GM19035 (cell line): ENCODE data around the gene SEMA5B.

Experiments used
- ATAC-seq: cut with Tn5 transposase; IDR thresholded peaks from one replicate; pipeline ENCODE4 v1.9.1; 2021; ENCODE audit not compliant: unreplicated experiment

Gene SEMA5B, protein sequence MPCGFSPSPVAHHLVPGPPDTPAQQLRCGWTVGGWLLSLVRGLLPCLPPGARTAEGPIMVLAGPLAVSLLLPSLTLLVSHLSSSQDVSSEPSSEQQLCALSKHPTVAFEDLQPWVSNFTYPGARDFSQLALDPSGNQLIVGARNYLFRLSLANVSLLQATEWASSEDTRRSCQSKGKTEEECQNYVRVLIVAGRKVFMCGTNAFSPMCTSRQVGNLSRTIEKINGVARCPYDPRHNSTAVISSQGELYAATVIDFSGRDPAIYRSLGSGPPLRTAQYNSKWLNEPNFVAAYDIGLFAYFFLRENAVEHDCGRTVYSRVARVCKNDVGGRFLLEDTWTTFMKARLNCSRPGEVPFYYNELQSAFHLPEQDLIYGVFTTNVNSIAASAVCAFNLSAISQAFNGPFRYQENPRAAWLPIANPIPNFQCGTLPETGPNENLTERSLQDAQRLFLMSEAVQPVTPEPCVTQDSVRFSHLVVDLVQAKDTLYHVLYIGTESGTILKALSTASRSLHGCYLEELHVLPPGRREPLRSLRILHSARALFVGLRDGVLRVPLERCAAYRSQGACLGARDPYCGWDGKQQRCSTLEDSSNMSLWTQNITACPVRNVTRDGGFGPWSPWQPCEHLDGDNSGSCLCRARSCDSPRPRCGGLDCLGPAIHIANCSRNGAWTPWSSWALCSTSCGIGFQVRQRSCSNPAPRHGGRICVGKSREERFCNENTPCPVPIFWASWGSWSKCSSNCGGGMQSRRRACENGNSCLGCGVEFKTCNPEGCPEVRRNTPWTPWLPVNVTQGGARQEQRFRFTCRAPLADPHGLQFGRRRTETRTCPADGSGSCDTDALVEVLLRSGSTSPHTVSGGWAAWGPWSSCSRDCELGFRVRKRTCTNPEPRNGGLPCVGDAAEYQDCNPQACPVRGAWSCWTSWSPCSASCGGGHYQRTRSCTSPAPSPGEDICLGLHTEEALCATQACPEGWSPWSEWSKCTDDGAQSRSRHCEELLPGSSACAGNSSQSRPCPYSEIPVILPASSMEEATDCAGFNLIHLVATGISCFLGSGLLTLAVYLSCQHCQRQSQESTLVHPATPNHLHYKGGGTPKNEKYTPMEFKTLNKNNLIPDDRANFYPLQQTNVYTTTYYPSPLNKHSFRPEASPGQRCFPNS

DNA sequence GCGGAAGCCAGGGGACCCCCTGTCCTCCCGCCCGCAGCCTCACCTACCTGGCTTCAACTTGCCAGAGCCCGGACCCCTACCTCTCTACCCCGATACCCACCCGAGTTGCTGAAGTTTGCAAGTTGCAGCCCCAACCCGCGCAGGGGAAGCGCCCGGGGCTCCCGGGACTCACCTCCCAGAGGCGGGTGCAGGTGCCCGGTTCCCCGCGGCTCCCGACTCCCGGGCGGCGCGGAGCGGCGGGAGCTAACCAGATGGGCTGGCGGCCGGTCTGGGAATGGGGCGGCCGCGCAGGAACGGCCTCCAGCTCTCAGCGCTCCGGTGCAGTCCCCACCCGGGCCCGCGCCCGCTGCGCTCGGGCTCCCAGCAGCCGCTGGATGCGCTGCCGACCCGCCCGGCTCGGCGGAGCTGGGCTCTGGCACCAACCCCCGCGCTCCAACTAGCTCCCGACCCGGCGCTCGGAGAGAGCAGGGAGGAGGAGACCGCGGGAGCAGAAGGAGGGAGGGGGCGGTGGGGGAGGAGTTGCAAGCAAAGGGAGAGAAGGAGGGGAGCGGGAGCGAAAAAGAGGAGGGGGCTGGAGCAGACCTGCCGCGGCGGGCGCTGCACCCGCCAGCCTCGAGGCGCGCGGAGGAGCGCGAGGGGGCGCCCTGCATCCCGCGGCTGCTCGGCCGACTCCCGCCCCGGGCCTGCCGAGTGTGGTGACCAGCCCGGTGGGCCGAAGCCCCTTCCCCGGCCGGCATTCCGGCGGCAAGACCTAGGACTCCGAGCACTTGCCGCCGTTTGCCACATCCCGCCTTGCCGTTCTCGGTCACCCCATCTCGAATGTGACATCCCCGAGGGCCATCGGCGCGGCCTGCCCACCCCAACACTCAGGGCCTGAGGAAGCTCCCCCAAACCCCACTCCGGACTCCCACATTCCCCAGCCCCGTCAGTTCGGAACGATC is at the start of gene SEMA5B:
Gene SEMA5B, minus strand, starts transcription at position 472 of the 941 bp plus-strand sequence. CDS start 66,500 bp downstream, outside the sequence.
- ATAC-seq: no peak

DNA sequence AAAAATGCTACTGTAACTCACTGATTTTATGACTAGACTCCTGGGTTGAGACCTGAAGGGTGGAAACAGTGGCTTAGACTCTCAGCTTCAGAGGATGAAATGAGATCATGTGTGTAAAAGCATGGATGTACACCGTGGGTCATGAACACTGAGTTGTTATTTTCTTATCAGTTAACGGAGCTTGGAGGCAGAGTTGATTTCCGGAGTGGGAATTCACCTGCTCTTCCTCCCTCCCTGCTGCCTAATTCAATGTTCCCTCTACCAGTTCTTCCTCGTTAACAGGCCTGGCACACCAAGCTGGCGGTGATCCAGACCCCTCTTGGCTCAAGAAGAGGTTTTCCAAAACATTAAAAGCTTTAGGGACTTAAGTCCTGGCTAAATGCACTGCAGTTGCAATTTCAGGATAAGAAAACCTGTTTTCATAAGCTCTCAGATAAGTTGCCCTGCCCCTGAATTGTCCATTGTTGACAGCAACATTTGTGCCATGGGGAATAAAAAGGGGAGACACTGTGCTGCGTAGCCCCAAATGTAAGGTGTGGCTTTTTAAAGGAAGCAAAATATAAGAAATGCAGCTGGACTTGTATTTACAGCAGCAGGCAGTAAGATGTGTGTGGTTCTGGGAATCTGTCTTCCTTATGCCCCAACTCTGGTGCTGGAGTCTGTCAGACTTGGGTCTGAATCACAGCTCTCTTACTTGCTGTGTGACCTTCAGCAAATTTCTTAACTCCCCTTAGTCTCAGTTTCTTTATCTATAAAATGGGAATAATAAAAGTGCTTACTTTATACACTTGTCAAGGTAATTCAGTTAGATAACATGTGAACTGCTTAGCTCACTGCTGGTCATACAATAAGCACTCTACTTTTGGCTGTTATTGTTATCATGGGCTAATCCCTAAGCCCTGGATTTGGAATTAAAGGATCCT is 49.2 kb upstream of the SEMA5B start:
- no peak for ATAC-seq

DNA sequence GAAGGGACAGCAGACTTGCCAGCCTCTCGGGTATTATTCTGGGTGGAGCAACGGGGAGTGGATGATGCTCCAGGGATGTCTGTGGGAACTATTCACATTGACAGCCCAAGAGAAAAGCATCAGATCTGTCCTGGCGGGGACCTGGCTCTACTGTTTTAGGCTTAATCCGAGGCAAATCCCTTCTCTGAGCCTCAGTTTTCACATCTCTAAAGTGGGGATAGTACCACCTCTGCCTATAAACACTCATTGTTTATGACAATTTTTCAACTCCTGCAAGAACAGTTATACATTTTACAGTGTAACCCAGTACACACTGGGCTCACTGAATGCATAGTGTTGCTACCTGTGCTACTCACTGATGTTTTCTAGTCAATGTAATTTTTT is 48.5 kb upstream of the SEMA5B start:
- ATAC-seq: no peak

DNA sequence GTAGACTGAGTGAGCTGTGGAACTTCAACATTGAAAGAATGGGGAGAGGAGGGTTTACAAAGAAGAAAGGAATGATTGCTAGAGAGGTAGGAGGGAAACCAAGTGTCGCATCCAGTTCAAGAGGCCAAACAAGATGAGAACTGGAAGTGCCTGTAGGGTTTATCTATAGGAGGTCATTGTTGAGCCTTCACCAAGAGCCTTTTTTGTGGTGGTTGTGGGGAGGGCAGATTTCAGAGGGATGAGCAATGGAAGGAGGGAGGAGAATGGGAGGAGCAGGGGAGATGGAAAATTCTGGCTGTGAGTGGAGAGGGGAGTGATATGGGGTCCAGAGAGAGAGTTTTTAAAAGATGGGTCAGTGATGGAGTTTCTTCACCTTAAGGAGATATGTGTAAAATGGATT is 47.8 kb upstream of the SEMA5B start:
- no peak for ATAC-seq

DNA sequence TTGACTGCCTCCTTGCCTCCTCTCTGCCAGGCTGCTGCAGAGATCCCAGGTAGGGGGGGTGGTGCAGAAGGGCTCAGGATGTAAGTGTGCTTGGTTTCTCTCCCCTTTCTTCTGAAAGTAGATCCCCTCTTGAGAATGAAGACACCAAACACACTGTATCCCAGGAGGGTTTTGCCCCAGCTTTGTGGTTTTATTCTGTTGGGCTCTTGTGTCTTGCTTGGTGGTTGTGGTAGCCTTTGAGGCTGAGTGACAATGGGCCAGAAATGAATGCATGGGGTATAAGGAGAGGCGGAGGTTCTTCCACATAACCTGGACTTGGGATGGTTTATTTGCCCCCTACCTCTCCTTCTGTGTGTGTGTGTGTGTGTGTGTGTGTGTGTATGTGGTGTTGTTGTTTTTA is 45.0 kb upstream of the SEMA5B start:
- no peak for ATAC-seq

DNA sequence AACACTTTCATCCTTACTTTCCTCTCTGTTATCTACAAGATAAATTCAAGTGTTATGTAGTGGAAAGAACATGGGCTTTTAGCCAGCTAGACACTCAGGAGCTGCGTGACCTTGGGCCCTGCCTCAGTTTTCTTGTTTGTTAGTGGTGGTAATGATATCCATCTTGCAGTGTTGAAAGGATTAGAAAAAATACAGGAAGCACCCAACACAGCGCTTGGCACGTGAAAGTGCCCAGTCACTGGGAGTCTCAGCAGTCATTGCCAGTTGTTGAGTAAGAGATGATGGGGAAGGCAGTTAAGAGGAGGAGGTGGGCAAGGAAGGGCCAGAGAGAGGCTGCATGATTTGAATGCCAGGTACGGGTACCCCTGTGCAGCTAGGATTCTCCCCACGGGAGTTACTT is 44.6 kb upstream of the SEMA5B start:
- ATAC-seq: no peak

DNA sequence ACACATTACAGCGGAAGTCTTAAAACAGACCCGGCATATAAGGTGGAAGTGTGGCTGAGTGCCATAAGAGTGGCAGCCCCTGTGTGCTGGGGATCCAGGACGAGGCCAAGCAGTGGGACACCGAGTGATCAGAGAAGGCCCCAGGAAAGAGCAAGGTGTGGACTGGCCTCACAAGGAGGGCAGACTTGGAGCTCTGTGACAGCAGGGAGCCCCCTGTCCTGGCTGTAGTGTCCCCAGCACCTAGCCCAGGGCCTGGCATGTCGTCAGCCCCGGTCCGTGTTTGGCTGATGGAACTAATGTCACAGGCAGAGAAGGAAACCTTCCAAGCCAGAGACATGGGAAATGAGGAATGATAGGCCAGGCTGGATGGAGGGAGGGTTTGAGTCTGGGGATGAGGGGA is 44.0 kb upstream of the SEMA5B start:
- ATAC-seq: no peak

DNA sequence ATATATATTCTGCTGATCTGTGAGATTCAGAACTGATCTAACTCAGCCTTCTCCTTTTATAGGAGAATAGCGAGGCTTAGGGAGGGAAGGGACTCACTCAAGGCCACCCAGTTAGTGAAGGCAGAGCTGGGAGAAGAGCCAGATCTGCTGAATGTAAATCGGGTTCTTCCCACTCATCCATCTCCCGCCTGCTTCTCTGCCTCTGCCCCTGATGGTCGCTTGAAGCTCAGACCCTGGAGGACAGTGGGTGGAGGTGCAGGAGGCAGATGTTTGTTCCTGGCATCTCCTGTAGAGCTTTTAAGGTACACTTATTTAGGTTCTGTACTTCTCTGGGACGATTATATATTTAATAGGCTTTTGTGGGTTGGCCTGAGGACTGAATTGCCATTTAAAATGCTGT is 43.6 kb upstream of the SEMA5B start:
- ATAC-seq: no peak

DNA sequence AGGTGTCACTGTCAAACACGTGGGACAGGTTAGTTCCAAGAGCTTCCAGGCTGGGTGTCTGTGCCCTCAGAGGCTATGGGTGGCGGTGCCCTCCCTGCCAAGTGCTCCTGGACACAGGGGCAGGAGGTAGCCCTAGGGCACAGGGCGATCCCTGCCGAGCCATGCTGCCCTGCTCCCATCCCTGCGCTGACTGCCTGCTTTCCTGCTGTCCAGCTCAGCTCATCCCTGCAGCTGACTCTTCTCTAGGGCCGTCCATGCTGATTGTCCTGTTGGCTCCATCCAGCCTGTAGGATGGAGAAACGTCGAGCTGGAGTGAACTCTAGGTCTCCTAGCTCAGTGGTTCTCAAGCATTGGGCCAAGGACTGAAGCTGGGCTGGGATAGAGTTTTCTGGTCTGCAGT is 42.9 kb upstream of the SEMA5B start:
- ATAC-seq: no peak

DNA sequence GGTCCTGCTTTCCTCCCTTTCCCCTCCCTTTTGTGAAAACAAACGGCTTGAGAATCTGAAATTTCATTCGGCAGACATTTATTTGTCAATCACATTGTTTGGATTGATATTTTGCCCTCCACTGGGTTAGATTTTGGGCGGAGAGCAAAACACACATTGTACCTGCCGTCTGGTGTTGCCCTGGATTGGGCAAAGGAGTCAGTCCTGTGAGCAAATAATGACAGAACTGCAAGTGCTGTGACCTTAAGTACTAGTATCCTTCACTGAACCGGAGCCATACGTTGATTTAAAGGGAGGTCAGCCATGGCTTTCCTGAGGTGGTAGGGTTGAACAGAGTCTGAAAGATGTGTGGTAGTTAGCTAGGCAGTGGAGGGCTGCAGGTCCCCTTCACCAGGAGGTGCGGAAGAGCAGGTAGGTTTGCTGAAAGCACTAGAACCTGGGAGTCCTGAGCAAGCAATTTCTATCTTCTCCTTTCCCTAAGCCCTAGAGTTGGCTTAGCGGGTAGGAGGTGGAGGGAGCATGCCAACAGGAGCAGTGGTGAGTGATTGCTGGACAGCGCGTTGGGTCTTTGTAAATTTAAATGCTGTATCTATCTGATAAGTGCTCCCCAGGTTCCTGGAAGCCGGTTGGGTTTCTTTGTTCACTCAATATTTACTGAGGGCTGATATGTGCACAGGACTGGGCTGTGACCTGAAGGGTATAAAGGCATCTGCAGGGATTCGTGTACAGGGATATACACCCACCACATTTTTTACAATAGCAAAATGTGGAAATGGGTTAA is 41.2 kb upstream of the SEMA5B start:
- no peak for ATAC-seq

DNA sequence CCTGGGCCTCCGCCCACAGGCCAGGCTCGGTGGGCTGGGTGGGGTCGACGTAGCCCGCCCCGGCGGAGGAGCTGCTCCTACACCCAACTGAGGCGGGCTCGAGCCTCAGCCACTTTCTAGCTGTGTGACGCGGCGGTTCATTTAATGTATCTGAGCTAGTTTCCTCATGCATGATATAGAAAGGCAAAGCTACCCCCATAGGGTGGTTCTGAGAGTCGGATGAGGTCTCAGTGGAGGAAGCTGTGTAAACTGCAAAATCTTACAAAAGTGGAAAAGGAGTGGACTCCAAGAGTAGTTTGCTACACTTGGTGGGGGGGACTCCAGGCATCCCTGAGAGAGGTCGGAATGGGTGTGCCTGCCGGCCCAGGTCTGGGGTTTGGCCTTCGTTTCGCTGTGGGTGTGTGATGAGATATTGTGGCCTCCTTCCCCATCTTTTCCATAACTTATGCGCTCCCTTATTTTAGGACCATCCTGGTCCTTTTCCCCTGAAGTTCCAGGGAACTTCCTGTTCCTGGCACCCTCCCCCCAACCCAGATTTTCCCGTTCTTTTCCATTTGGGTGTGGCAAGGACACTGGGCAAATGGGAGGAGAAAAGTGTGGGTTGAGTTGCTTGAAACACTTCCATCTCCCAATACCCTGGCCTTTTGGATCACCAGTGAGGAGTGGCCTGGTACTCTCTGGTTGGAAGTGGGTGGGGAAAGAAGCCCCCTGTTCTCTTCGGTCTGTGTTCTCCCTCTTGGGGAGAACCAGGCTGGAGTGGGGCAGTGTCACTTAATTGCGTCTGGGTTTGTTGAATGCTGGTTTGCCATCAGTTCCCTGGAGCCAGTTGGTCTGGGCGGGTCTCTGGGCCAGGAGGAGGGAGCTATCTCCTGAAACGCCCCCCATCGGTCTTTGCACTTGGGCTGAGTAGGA is 40.4 kb upstream of the SEMA5B start:
- ATAC-seq: no peak

DNA sequence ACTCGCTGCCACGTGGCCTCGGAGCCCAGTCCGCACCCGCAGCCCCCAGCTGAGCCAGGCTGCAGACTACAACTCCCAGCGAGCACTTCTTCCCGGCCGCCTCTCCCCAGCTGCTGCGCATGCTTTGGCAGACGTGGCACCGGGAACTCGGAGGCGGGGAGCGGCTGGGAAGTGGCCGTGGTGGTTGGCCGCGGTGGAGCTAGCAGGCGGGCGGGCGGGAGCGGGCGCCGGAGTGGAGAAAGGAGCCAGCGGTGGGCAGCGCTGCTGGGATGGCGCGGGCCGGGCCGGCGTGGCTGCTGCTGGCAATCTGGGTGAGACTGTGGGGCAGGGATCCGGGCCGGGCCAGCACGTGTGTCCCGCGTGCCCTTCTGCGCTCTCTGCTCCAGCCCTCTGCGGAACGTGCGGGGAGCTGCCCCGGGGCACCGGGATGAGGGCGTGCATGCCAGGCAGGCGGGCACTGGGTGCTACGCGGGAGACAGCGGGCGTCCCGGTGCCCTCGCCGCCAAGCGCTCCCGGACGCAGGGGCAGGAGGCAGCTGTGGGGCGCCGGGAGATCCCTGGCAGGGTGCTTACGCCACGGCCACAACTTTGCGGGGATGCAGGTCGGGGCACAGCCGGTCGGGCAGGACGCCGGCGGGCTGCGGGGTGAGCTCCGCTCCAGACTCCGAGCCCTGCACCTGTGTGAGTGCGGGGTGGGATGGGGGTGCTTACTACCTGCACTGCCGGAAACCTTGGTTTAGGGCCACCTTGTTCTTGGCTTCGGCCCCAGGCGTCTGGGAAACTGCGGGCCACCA is 39.5 kb upstream of the SEMA5B start, which contains the start of gene PDIA5:
Gene PDIA5, plus strand, starts transcription at position 130 of the 793 bp plus-strand sequence. Its CDS starts 140 bp downstream, at position 270.
- ATAC-seq: peak; percentile 89

DNA sequence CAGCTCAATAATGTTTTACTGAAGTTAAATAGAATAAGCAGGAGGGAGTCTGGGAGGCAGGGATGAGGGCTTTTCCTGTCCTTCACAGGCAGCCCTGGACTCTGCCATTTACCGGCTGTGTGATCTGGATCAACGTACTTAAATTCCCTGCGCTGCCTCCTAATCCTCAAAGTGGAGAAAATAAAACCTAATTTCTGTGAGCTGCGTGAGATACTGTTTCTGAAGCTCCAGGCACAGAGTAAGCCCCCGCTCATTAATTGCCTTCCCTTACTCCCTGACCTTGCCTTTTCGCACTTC is 39.0 kb upstream of the SEMA5B start:
- no peak for ATAC-seq

DNA sequence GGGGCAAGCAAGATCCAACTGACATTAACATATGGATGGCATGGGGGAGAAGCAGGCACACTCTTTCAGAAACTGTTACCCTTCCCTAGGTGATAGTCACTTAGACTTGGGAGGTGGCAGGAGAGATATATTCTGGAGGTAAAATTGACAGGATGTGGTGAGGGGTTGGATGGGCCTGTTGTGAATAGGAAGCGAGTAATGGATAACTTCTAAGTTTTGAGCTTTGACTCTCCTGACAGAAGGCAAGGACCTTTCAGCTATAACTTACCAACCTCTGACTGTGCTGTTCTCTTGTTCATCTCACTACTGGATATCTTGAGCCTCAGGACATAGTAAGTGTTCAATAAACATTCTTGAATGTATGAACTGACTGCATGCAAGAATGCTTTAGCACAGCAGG is 37.4 kb upstream of the SEMA5B start:
- no peak for ATAC-seq

DNA sequence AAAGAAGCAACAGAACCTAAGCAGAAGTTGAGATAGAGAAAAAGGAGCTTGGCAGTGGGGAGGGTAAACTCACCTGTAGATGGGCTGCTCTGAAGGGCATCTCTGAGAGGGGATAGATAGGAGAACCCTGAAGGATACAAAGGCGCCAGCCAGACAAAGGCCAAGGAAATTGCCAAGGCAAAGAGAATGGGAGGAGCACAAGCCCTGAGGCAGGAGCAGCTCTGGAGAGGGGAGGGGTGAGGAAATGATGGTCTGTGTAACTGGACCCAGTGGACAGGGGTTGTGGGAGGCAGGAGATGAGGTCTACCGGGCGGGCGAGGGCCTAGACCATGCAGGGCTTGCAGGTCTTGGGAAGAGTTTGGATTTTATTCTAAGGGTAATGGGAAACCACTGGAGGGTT is 36.9 kb upstream of the SEMA5B start:
- ATAC-seq: no peak

DNA sequence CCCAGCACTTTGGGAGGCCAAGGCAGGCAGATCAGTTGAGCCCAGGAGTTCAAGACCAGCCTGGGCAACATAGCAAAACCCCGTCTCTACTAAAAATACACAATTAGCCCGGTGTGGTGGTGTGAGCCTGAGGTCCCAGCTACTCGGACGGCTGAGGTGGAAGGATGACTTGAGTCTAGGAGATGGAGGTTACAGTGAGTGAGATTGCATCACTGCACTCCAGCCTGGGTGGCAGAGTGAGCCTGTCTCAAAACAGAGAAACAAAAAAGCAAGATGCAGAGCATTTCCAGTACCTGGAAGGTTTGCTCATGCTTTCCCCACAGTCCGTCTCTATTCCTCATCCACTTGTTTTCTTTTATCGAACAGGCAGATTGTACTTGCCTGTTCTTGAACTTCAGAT is 35.5 kb upstream of the SEMA5B start:
- ATAC-seq: no peak

DNA sequence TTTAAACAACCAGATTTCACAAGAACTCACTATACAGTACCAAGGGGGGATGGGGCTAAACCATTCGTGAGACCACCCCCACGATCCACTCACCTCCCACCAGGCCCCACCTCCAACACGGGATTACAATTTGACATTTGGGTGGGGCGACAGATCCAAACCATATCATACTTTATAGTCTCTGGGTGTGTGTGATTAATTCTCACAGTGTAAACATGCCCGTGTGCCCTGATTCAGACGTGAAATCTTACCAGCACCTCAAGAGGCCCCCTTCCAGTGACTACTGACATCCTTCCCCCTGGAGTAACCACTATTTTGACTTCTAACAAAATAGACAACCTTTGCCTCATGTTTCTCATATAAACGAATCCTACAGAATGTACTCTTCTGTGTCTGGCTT is 34.3 kb upstream of the SEMA5B start:
- ATAC-seq: no peak
